Activated CD8-positive, alpha-beta T cell treated with anti-CD3 and anti-CD28 coated beads for 36 hours (primary cell): ENCODE results near the gene STAG1. TPM values are rescaled to one million over a fixed set of nuclear protein-coding genes. Genes with fewer than 3 reads are reported as not detected.
"Not testable (repeated sequence)": the region's sequence is repeated elsewhere in the genome, so short reads cannot be mapped to it uniquely, and the experiment has no call there.

Source experiments
- ATAC-seq: fragments of 200-7000 bp; cut with Tn5 transposase; one replicate; pipeline ENCODE4 v1.10.0; 2021; ENCODE audit warnings: mild to moderate bottlenecking, moderate library complexity
- CTCF ChIA-PET: fragments of 350-600 bp; sonication (Branson Sonifier 250); formaldehyde crosslinking; loops from one replicate; lab custom pipeline; 2021; ENCODE audit warnings: antibody characterized with exemption; lab: Charles Lee
- POLR2A ChIA-PET: fragments of 350-600 bp; sonication (Branson Sonifier 250); formaldehyde crosslinking; loops from one replicate; lab custom pipeline; 2021; ENCODE audit warnings: antibody characterized with exemption; lab: Charles Lee
- DNase-seq: peaks from one replicate; pipeline ENCODE4 v3.0.0-alpha.2; 2020
- H3K27ac Mint-ChIP-seq: one replicate; pipeline ENCODE4 v1.8.0; 2021; ENCODE audit warnings: mild to moderate bottlenecking, mixed read lengths
- H3K27me3 Mint-ChIP-seq: one replicate; pipeline ENCODE4 v1.8.0; 2021; ENCODE audit warnings: mixed read lengths
- H3K36me3 Mint-ChIP-seq: one replicate; pipeline ENCODE4 v1.8.0; 2021; ENCODE audit warnings: low read depth, mixed read lengths
- H3K4me1 Mint-ChIP-seq: one replicate; pipeline ENCODE4 v1.8.0; 2021; ENCODE audit warnings: low read depth, mixed read lengths
- H3K4me3 Mint-ChIP-seq: one replicate; pipeline ENCODE4 v1.8.0; 2021; ENCODE audit warnings: mild to moderate bottlenecking, moderate library complexity, mixed read lengths
- H3K9me3 Mint-ChIP-seq: one replicate; pipeline ENCODE4 v1.8.0; 2021; ENCODE audit warnings: mixed read lengths
- CTCF ChIP-seq: fragments of 200-600 bp; IDR thresholded peaks from one replicate; pipeline ENCODE4 v1.8.0; 2022; ENCODE audit warnings: antibody characterized with exemption, mild to moderate bottlenecking
- intact Hi-C: fragments of 100-400 bp; cut with micrococcal nuclease; formaldehyde crosslinking; loops from one replicate; pipeline ENCODE4 v1.10.0; 2022
- total RNA-seq, 2 experiments: library from RNA; stranded (reverse); gene quantifications; one replicate each; pipeline ENCODE4 v1.2.3, GENCODE V29; 2021

The STAG1 gene
- total RNA-seq, 2 experiments from 2014 or later = 32.5 to 32.8 TPM

- CTCF ChIA-PET = interaction anchor here (1.0 to 1.1 kb wide), 2 partner anchors 233 to 389 kb away, joined by 3 read pairs; no protein-coding TSS in a partner anchor
- peaks cover 39% of the 10 kb centered on the region for H3K36me3 Mint-ChIP-seq
These were observed 127.0 kb downstream of the STAG1 start for GRCh38 chr3:136624894-136625815.

GRCh38 chr3:136624371-136624770, 127.8 kb downstream of the STAG1 start:
- CTCF ChIA-PET = interaction anchor here (1.0 to 1.1 kb wide), 2 partner anchors 232 to 390 kb away, joined by 3 read pairs; no protein-coding TSS in a partner anchor
- intact Hi-C loops = no loop called here
- no peak for ATAC-seq

More at GRCh38 chr3:136624894-136625815, 127.0 kb downstream of the STAG1 start:
- ATAC-seq (no peak), DNase-seq (no peak)
- Mint-ChIP-seq H3K4me1 (peaks cover 17% of the 10 kb centered on the region), H3K4me3 (no peak overlapping the region), H3K27ac (no peak overlapping the region), H3K9me3 (peaks cover 9% of the 10 kb centered on the region), H3K27me3 (no peaks in the 10 kb centered on the region)
- POLR2A ChIA-PET = no interaction called here
- TF ChIP-seq CTCF = no peak
- intact Hi-C loops = no loop called here

GRCh38 chr3:136621628-136622027, 130.6 kb downstream of the STAG1 start:
- TF ChIP-seq CTCF = no peak
- H3K4me1 Mint-ChIP-seq = peaks cover 13% of the 10 kb centered on the region
- ATAC-seq = no peak
- no peaks in the 10 kb centered on the region for H3K27me3 Mint-ChIP-seq
- H3K36me3 Mint-ChIP-seq = peaks cover 23% of the 10 kb centered on the region
- intact Hi-C loops = no loop called here
- ChIA-PET CTCF (no interaction called here), POLR2A (no interaction called here)
- no peak overlapping the region for H3K27ac Mint-ChIP-seq
- DNase-seq = no peak
- no peak overlapping the region for H3K4me3 Mint-ChIP-seq
- H3K9me3 Mint-ChIP-seq = no peaks in the 10 kb centered on the region

More at GRCh38 chr3:136624371-136624770, 127.8 kb downstream of the STAG1 start:
- Mint-ChIP-seq H3K4me1 (peaks cover 16% of the 10 kb centered on the region), H3K4me3 (no peak overlapping the region), H3K36me3 (peaks cover 34% of the 10 kb centered on the region), H3K9me3 (peaks cover 9% of the 10 kb centered on the region), H3K27ac (no peak overlapping the region), H3K27me3 (no peaks in the 10 kb centered on the region)
- POLR2A ChIA-PET = no interaction called here
- no peak for TF ChIP-seq CTCF
- no peak for DNase-seq

- ChIA-PET POLR2A (no interaction called here), CTCF (no interaction called here)
- Mint-ChIP-seq H3K9me3 (no peaks in the 10 kb centered on the region), H3K4me3 (no peak overlapping the region), H3K27me3 (no peaks in the 10 kb centered on the region), H3K4me1 (peaks cover 9% of the 10 kb centered on the region), H3K27ac (no peak overlapping the region), H3K36me3 (peaks cover 21% of the 10 kb centered on the region)
- intact Hi-C loops = no loop called here
- ATAC-seq = no peak
- TF ChIP-seq CTCF = no peak
- no peak for DNase-seq
These were observed 131.7 kb downstream of the STAG1 start for GRCh38 chr3:136620436-136620835.

- H3K27me3 Mint-ChIP-seq, H3K4me1 Mint-ChIP-seq, ATAC-seq, H3K27ac Mint-ChIP-seq, CTCF ChIA-PET, intact Hi-C loops, DNase-seq, H3K9me3 Mint-ChIP-seq, POLR2A ChIA-PET, H3K4me3 Mint-ChIP-seq: not testable (repeated sequence)
- peaks cover 23% of the 10 kb centered on the region for H3K36me3 Mint-ChIP-seq
These were observed 134.1 kb downstream of the STAG1 start for GRCh38 chr3:136617969-136618525.
